Osteoblast (primary cell): ENCODE data around the gene PTGS2. TPM values are rescaled to one million over a fixed set of nuclear protein-coding genes. Genes with fewer than 3 reads are reported as not detected.

ENCODE experiments used
- DNase-seq: peaks from one replicate; pipeline ENCODE4 v3.0.0; 2011; ENCODE audit warnings: low spot score, mixed read lengths; ENCODE audit not compliant: insufficient read length; ENCODE audit errors: missing footprints
- H2AFZ ChIP-seq: 2 replicates; pipeline ENCODE4 v1.6.0; 2011; ENCODE audit warnings: mild to moderate bottlenecking, low read length
- H3K27ac ChIP-seq: 2 replicates; pipeline ENCODE4 v1.5.1; 2011; ENCODE audit warnings: mild to moderate bottlenecking, low read depth, low read length, moderate library complexity
- H3K27me3 ChIP-seq: 2 replicates; pipeline ENCODE4 v1.6.0; 2012; ENCODE audit warnings: mild to moderate bottlenecking, control low read depth, inconsistent platforms, low read length, moderate library complexity; ENCODE audit not compliant: insufficient read depth
- H3K36me3 ChIP-seq: 2 replicates; pipeline ENCODE4 v1.5.1; 2011; ENCODE audit warnings: mild to moderate bottlenecking, low read length, control low read depth, moderate library complexity; ENCODE audit not compliant: insufficient read depth
- H3K4me1 ChIP-seq: 2 replicates; pipeline ENCODE4 v1.5.1; 2011; ENCODE audit warnings: mild to moderate bottlenecking, low read length, control low read depth, moderate library complexity; ENCODE audit not compliant: insufficient read depth
- H3K4me2 ChIP-seq: 2 replicates; pipeline ENCODE4 v1.6.0; 2011; ENCODE audit warnings: mild to moderate bottlenecking, low read length; ENCODE audit not compliant: insufficient read depth
- H3K4me3 ChIP-seq: fragments of 200-600 bp; sonication (generic); 3 replicates; pipeline ENCODE4 v1.5.1; 2012; ENCODE audit warnings: mild to moderate bottlenecking, low read length, inconsistent platforms; ENCODE audit not compliant: insufficient read depth
- H3K79me2 ChIP-seq: 2 replicates; pipeline ENCODE4 v1.6.0; 2012; ENCODE audit warnings: mild to moderate bottlenecking, low read length, control low read depth, inconsistent platforms; ENCODE audit not compliant: insufficient read depth
- H3K9me3 ChIP-seq: 2 replicates; pipeline ENCODE4 v1.5.1; 2011; ENCODE audit warnings: low read depth, low read length, control low read depth
- H4K20me1 ChIP-seq: 2 replicates; pipeline ENCODE4 v1.6.0; 2012; ENCODE audit warnings: mild to moderate bottlenecking, low read length, control low read depth; ENCODE audit not compliant: insufficient read depth
- total RNA-seq: library from RNA; depleted of rRNA; stranded (reverse); fragments of >200 nt; gene quantifications from 2 replicates; pipeline ENCODE4 v1.2.3, GENCODE V29; 2012
- TF ChIP-seq, protein P1 (sequence below): IDR thresholded peaks from 2 replicates; pipeline ENCODE4 v1.5.1; 2011; ENCODE audit warnings: mild to moderate bottlenecking, low read depth, low read length, moderate library complexity; ENCODE audit errors: extremely low read depth

PTGS2 gene
- total RNA-seq, 1 donor: 3.3 TPM

DNA sequence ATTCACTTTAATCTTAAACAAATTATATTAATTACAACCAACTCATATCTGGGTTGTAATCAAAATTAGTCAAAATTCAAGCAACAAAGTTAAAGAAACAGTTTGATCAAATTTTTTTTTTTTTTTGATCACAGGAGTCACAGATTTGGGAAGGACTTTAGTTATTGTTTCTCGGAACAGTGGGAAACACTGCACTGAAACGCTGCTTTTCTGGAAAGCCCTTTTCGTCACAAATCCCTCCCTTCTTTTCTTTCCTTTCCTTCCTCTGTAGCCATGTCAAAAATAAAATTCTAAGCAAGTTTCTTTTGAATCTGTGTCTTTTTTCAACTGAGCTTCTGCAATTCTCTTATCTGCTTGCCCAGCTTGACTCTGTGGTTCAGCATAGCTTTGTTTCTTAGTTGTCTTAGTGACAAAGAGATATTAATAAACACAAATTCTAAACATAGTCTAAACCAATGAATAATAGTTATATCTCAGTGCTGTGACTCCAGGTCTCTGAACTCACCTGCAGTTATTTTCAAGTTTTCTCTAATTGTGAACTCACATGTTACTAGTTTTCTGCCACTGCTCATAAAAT lies 53.8 kb downstream of the PTGS2 start:
- peaks cover 9% of the 10 kb centered on the region for H3K4me1 ChIP-seq
- no peaks in the 10 kb centered on the region for H3K27me3 ChIP-seq
- H2AFZ ChIP-seq: no peak overlapping the region
- no peak overlapping the region for H3K4me3 ChIP-seq
- no peaks in the 10 kb centered on the region for H3K9me3 ChIP-seq
- DNase-seq: no peak
- peak overlapping the region; percentile 49 for H3K4me2 ChIP-seq
- H3K27ac ChIP-seq: no peak overlapping the region
- H3K79me2 ChIP-seq: no peaks in the 10 kb centered on the region
- H4K20me1 ChIP-seq: no peaks in the 10 kb centered on the region
- H3K36me3 ChIP-seq: no peaks in the 10 kb centered on the region
- TF ChIP-seq, protein P1, sequence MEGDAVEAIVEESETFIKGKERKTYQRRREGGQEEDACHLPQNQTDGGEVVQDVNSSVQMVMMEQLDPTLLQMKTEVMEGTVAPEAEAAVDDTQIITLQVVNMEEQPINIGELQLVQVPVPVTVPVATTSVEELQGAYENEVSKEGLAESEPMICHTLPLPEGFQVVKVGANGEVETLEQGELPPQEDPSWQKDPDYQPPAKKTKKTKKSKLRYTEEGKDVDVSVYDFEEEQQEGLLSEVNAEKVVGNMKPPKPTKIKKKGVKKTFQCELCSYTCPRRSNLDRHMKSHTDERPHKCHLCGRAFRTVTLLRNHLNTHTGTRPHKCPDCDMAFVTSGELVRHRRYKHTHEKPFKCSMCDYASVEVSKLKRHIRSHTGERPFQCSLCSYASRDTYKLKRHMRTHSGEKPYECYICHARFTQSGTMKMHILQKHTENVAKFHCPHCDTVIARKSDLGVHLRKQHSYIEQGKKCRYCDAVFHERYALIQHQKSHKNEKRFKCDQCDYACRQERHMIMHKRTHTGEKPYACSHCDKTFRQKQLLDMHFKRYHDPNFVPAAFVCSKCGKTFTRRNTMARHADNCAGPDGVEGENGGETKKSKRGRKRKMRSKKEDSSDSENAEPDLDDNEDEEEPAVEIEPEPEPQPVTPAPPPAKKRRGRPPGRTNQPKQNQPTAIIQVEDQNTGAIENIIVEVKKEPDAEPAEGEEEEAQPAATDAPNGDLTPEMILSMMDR: no peak

DNA sequence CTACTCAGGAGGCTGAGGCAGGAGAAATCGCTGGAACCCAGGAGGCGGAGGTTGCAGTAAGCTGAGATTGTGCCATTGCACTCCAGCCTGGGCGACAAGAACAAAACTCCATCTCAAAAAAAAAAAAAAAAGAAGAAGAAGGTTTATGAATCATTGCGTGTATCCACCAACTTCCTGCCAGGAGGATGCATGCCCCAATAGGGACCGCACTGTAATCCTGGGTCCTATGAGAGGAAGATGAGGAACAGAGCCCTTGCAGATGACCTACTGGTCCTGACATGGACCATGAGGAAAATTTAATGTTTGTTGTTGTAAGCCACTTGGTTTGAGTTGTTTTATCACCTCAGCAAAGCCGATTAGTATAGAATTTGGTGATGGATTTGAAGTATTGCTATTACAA lies 56.7 kb downstream of the PTGS2 start:
- Histone ChIP-seq H2AFZ (no peak overlapping the region), H4K20me1 (no peaks in the 10 kb centered on the region), H3K27ac (no peak overlapping the region), H3K4me2 (no peak overlapping the region), H3K4me1 (peaks cover 22% of the 10 kb centered on the region), H3K27me3 (no peaks in the 10 kb centered on the region), H3K79me2 (no peaks in the 10 kb centered on the region), H3K4me3 (no peak overlapping the region), H3K36me3 (no peaks in the 10 kb centered on the region), H3K9me3 (no peaks in the 10 kb centered on the region)
- TF ChIP-seq, protein P1: no peak
- DNase-seq: no peak

Other genes with a start within 250 kb of the PTGS2 start
- not detected in 2 replicates for gene PDC, start 219.3 kb downstream of the PTGS2 start, total RNA-seq
- gene PLA2G4A, start 148.5 kb upstream of the PTGS2 start, total RNA-seq: 10.0 and 12.3 TPM in 2 replicates